Posterior vena cava (tissue), 2 donors: ENCODE data around the gene SMG7. TPM values are rescaled to one million over a fixed set of nuclear protein-coding genes. Genes with fewer than 3 reads are reported as not detected.

ENCODE experiments used
- DNase-seq: peaks from one replicate; pipeline ENCODE4 v3.0.0-alpha.2; 2020; ENCODE audit warnings: low spot score
- intact Hi-C, 2 donors: fragments of 100-400 bp; cut with DNase I; formaldehyde crosslinking; loops; one replicate each; pipeline versions ENCODE4 v1.14.1 to v1.14.2; 2022 to 2023
- total RNA-seq, 2 donors: library from RNA; stranded (reverse); fragmentation: NEBNext Ultra II Directional; extraction: Animal tissue kit (Norgen Biotek cat#: 25700); gene quantifications; one replicate each; pipeline ENCODE4 v1.2.1, GENCODE V29; 2021
- donor health status: DM: yes; HTN: yes; CAD: no.
- donor health status: DM: yes; HTN: yes; CAD: no.

Gene SMG7
- total RNA-seq, 2 donors from 2014 or later = 27.9 to 34.3 TPM

DNA sequence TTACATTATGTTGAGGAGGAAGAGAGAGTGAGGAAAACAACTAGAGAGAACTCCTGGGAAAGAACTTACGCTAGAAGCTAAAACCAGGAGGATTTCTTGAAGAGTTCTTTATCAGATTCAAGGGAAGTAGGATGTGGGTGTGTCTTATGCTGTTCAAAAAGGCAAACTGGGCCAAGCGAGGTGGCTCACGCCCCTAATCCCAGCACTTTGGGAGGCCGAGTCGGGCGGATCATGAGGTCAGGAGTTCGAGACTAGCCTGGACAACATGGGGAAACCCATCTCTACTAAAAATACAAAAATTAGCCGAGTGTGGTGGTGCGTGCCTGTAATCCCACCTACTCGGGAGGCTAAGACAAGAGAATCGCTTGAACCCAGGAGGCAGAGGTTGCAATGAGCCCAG, 23.1 kb downstream of the SMG7 start:
- intact Hi-C loops = no loop called here
- DNase-seq = no peak

- intact Hi-C loops = no loop called here
- no peak for DNase-seq
Observed at GRCh38 chr1:183497218-183497617, 24.9 kb downstream of the SMG7 start.

DNA sequence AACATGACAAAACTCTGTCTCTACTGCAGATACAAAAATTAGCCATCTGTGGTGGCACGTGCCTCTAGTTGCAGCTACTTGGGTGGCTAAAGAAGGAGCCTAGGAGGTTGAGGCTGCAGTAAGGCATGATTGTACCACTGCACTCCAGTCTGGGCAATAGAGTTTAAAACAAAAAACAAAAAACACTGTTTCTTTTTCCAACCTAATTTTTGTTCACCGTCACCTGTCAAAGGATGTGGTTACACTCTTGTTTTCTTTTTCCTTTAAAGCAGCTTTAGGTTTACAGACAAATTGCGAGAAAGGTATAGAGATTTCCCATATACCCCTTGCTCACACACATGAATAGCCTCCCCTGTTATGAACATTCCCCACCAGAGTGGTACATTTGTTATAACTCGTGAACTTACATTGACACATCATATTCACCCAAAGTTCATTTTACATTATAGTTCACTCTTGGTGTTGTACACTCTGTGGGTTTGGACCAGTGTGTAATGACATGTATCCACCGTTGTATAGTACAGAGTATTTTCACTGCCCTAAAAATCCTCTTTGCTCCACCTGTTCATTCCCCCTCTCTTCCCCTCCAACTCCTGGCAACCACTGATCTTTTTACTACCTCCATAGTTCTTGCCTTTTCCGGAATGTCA, 26.2 kb downstream of the SMG7 start:
- intact Hi-C loops = no loop called here
- no peak for DNase-seq

- no peak for DNase-seq
- intact Hi-C loops = no loop called here
Observed at GRCh38 chr1:183505454-183506089, 33.3 kb downstream of the SMG7 start.

GRCh38 chr1:183506561-183506960, 34.3 kb downstream of the SMG7 start:
- intact Hi-C loops = no loop called here
- no peak for DNase-seq

- intact Hi-C loops = no loop called here
- no peak for DNase-seq
Observed at GRCh38 chr1:183508694-183509093, 36.4 kb downstream of the SMG7 start.

- no peak for DNase-seq
- intact Hi-C loops = no loop called here
Observed at GRCh38 chr1:183512450-183512849, 40.2 kb downstream of the SMG7 start.

- DNase-seq = no peak
- intact Hi-C loops = no loop called here
Observed at GRCh38 chr1:183514235-183514634, 41.9 kb downstream of the SMG7 start.

GRCh38 chr1:183515002-183515689, 42.8 kb downstream of the SMG7 start:
- no peak for DNase-seq
- intact Hi-C loops = no loop called here

DNA sequence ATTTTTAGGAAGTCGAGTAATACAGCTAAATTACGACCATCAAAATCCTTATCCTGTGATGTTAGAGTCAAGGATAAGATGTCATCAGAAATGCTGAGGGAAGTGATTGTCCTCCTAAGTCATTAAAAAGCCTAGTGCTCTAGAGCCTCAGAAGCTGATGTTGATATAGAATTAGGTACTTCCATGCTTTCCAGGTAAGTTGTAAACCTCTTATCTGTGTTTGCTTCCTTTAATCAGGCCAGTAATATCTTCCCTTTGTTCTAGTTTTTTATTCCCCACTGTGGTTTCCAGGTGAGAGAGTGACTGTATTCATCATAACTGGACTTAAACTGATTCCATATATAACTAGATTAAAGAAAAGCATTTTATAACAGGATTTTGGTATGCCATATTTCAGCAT, 44.4 kb downstream of the SMG7 start:
- intact Hi-C loops = no loop called here
- no peak for DNase-seq

GRCh38 chr1:183517401-183517800, 45.1 kb downstream of the SMG7 start:
- intact Hi-C loops = no loop called here
- DNase-seq = no peak

DNA sequence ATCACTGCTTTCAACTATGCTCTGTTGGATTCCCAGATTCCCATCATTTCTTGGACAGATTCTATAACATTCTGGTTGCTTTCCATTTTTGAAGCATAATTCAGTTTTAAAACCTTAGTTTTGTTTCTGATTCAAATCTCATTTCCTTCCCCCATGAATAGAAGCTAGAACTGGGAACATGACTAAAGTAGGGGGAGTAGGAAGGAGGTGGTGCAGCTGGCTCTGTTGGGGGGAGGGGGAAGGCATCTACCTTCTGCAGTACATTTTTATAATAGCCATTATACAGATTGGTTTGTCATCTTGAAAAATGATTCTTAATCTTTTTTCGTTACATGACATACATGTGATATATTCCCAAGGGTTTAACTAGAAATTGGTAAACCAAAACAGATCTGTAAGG, 48.1 kb downstream of the SMG7 start:
- no peak for DNase-seq
- intact Hi-C loops = no loop called here

DNA sequence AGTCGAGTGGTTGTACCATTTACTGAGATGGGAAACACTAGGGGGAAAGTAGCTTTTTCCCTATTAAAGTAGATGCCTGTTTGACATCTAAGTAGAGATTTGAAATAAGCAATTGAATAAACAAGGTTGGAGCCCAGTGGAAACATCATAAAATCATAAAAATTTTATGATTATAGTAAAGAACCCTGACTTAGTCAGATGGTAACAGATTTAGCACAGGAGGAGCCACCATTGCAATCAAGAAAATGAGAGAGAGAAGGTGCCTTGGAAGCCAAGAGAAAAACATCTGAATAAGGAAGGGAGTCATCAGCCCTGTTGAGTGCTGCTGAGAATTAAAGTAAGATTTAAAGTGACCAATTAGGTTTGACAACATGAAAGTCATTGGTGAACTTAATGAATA, 49.8 kb downstream of the SMG7 start:
- intact Hi-C loops = no loop called here
- no peak for DNase-seq

DNA sequence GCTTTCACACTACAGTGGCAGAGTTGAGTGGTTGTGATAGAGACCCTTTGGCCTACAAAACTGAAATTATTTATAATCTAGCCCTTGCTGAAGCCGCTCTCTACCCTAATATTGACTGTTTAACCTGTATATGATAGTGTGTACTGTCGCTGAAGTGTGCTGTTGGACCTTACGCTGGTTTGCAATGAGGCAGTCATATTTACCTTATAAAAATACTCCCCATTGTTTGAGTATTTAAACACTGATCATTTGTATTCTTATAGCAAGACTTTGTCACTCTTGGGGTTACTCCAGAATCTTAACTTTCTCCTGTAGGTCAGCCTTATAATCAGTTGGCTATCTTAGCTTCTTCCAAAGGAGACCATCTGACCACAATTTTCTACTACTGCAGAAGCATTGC, 56.3 kb downstream of the SMG7 start:
- no peak for DNase-seq
- intact Hi-C loops = no loop called here

GRCh38 chr1:183533617-183534174, 61.4 kb downstream of the SMG7 start:
- no peak for DNase-seq
- intact Hi-C loops = loop anchor here in 1 of 2 donors (10.0 kb wide), 1 partner anchor 59 kb away; the partner anchor contains the start of gene SMG7

DNA sequence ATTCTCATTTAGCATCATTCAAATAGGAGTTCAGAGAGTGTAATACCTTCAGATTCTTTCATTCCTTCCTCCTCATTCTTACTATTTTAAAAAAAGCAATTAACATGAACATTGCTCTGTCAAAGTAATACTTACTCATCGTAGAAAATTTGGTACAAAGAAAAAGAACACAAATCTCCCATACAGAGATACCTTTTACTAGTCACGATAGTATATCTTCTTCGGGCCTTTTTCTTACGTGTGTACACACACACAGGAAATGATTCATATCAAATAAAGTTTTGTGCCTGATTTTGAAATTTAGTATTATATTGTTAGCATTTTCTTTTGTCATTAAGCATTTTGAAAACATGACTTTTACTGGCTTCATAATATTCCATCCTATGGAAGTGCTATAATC, 65.1 kb downstream of the SMG7 start:
- no peak for DNase-seq
- intact Hi-C loops = loop anchor here in 1 of 2 donors (10.0 kb wide), 1 partner anchor 63 kb away; the partner anchor contains the start of gene SMG7

GRCh38 chr1:183543619-183544204, 71.4 kb downstream of the SMG7 start:
- intact Hi-C loops = no loop called here
- no peak for DNase-seq

GRCh38 chr1:183544598-183545297, 72.4 kb downstream of the SMG7 start:
- intact Hi-C loops = no loop called here
- DNase-seq = no peak

GRCh38 chr1:183546427-183546826, 74.1 kb downstream of the SMG7 start:
- no peak for DNase-seq
- intact Hi-C loops = no loop called here
